ENCODE measurements around the gene MTRFR. TPM values are rescaled to one million over a fixed set of nuclear protein-coding genes. Genes with fewer than 3 reads are reported as not detected.

The MTRFR gene
- total and polyA plus RNA-seq, 2 experiments from 2014 or later: 7.5 to 21.3 TPM

GRCh38 chr12:123223241-123223668 lies 10.0 kb upstream of the MTRFR start:
- Histone ChIP-seq H3K4me2 (ENCODE audit: unreplicated experiment) (no peak overlapping the region), H3K9me2 (ENCODE audit: insufficient read depth) (no peaks in the 10 kb centered on the region), H4K20me1 (ENCODE audit: insufficient read depth) (no peaks in the 10 kb centered on the region), H3K27ac (no peak overlapping the region), H3F3A (ENCODE audit: insufficient read depth) (no peaks in the 10 kb centered on the region), H3K36me3 (ENCODE audit: low read depth) (0 out of 2 replicates have a peak, but pooled peaks cover 8% of the 10 kb centered on the region), H2AFZ (no peak overlapping the region), H3K9ac (no peak overlapping the region), H3K4me3 (no peak overlapping the region), H3K9me3 (ENCODE audit: low read depth) (no peaks in the 10 kb centered on the region), H3K4me1 (ENCODE audit: insufficient read depth) (no peaks in the 10 kb centered on the region), H3K79me2 (ENCODE audit: insufficient read depth) (peaks cover 17% of the 10 kb centered on the region), H3K27me3 (replicated peaks; ENCODE audit: insufficient read depth) (no peaks in the 10 kb centered on the region)
- in situ Hi-C loops (cut with MboI): no loop called here
- TF ChIP-seq EZH2phosphoT487 (IDR thresholded peaks at IDR 0.05; ENCODE audit: insufficient read depth, low read depth): no peak
- no peak for TF ChIP-seq EZH2 (IDR thresholded peaks at IDR 0.05; ENCODE audit: insufficient read depth, poor library complexity, severe bottlenecking)
- DNase-seq: no peak
- WGBS, 2 experiments (ENCODE audit: low coverage in 1 of 2, low lambda C conversion rate in 2 of 2, missing lambda C conversion rate in 2 of 2): 97 to 98% methylated on average over 11 of the region's 11 CpGs

DNA sequence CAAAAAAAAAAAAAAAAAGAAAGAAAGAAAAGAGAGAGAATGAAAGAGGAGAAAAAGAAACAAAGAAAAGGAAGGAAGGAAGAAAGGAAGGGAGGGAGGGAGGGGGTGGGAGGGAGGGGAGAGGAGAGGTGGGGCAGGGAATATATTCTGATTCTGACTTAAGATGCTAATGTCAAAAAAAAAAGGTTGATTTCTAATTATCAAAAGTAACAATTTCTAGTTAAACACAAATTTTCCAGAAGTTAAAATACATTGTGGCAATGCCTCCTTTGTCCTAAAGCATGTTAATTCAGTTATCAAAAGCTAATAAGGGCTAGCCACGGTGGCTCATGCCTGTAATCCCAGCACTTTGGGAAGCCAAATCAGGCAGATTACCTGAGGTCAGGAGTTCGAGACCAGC lies 7.8 kb upstream of the MTRFR start:
- Histone ChIP-seq H4K20me1 (ENCODE audit: insufficient read depth) (no peaks in the 10 kb centered on the region), H3K79me2 (ENCODE audit: insufficient read depth) (peaks cover 39% of the 10 kb centered on the region), H3K9ac (no peak overlapping the region), H3F3A (ENCODE audit: insufficient read depth) (no peaks in the 10 kb centered on the region), H2AFZ (no peak overlapping the region), H3K36me3 (ENCODE audit: low read depth) (0 out of 2 replicates have a peak, but pooled peaks cover 8% of the 10 kb centered on the region), H3K4me2 (ENCODE audit: unreplicated experiment) (no peak overlapping the region), H3K4me3 (no peak overlapping the region), H3K9me2 (ENCODE audit: insufficient read depth) (no peaks in the 10 kb centered on the region), H3K4me1 (ENCODE audit: insufficient read depth) (no peaks in the 10 kb centered on the region), H3K9me3 (ENCODE audit: low read depth) (no peaks in the 10 kb centered on the region), H3K27me3 (replicated peaks; ENCODE audit: insufficient read depth) (no peaks in the 10 kb centered on the region), H3K27ac (no peak overlapping the region)
- WGBS, 2 experiments (ENCODE audit: low coverage in 1 of 2, low lambda C conversion rate in 2 of 2, missing lambda C conversion rate in 2 of 2): 91 to 98% methylated on average over 2 of the region's 2 CpGs
- TF ChIP-seq EZH2phosphoT487 (IDR thresholded peaks at IDR 0.05; ENCODE audit: insufficient read depth, low read depth): no peak
- no peak for TF ChIP-seq EZH2 (IDR thresholded peaks at IDR 0.05; ENCODE audit: insufficient read depth, poor library complexity, severe bottlenecking)
- in situ Hi-C loops (cut with MboI): loop anchor here (25.0 kb wide), 1 partner anchor 363 kb away; no protein-coding TSS in a partner anchor
- no peak for DNase-seq

DNA sequence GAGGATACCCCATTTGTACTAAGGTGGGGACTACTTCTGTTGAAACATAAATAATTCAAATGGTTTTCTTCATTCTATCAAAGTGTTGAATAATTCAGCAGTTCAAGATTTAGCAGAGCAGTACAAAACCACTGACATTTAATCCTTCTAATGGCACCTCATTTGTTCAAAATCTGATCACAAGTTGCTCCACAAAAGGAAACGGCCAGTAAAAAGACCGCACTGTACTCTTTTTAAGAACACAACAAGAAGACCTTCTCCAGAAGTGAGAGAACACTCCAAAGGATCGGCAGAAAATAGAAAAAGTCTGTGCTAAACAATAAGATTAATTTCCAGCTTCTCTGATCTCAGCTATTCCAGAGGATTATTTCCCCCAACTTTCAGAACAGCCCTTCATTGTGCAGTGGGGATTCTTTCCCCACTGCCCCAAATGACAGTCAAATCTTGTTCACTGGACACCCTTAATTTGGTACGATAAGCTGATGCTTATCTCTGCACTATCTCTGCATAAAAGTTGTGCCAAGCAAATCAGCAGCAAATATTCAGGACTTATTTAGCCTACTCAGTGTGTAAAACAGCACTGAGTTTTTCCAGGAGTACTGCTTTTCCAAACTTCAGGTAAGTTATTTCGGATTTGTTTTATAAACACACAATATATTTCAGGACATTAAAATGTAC lies 5.5 kb upstream of the MTRFR start:
- H3K4me1 ChIP-seq (ENCODE audit: insufficient read depth): no peaks in the 10 kb centered on the region
- TF ChIP-seq EZH2phosphoT487 (IDR thresholded peaks at IDR 0.05; ENCODE audit: insufficient read depth, low read depth) (no peak), EZH2 (IDR thresholded peaks at IDR 0.05; ENCODE audit: insufficient read depth, poor library complexity, severe bottlenecking) (no peak)
- H3F3A ChIP-seq (ENCODE audit: insufficient read depth): no peaks in the 10 kb centered on the region
- H3K27me3 ChIP-seq (replicated peaks; ENCODE audit: insufficient read depth): no peaks in the 10 kb centered on the region
- no peak overlapping the region for H3K9ac ChIP-seq
- no peaks in the 10 kb centered on the region for H3K9me2 ChIP-seq (ENCODE audit: insufficient read depth)
- 66% methylated on average over 5 of the region's 5 CpGs for WGBS, 2 experiments (ENCODE audit: low coverage in 1 of 2, low lambda C conversion rate in 2 of 2, missing lambda C conversion rate in 2 of 2)
- H2AFZ ChIP-seq: no peak overlapping the region
- no peak overlapping the region for H3K4me2 ChIP-seq (ENCODE audit: unreplicated experiment)
- no peak overlapping the region for H3K27ac ChIP-seq
- H3K36me3 ChIP-seq (ENCODE audit: low read depth): no peaks in the 10 kb centered on the region
- peaks cover 60% of the 10 kb centered on the region for H3K79me2 ChIP-seq (ENCODE audit: insufficient read depth)
- DNase-seq: no peak
- no peak overlapping the region for H3K4me3 ChIP-seq
- in situ Hi-C loops (cut with MboI): loop anchor here (25.0 kb wide), 1 partner anchor 365 kb away; no protein-coding TSS in a partner anchor
- no peaks in the 10 kb centered on the region for H3K9me3 ChIP-seq (ENCODE audit: low read depth)
- no peaks in the 10 kb centered on the region for H4K20me1 ChIP-seq (ENCODE audit: insufficient read depth)

- Histone ChIP-seq H3K4me2 (ENCODE audit: unreplicated experiment) (no peak overlapping the region), H3F3A (ENCODE audit: insufficient read depth) (no peaks in the 10 kb centered on the region), H3K9ac (no peak overlapping the region), H3K9me3 (ENCODE audit: low read depth) (no peaks in the 10 kb centered on the region), H2AFZ (no peak overlapping the region), H3K4me1 (ENCODE audit: insufficient read depth) (no peaks in the 10 kb centered on the region), H3K79me2 (ENCODE audit: insufficient read depth) (peaks cover 68% of the 10 kb centered on the region), H4K20me1 (ENCODE audit: insufficient read depth) (no peaks in the 10 kb centered on the region), H3K27me3 (replicated peaks; ENCODE audit: insufficient read depth) (no peaks in the 10 kb centered on the region), H3K36me3 (ENCODE audit: low read depth) (no peaks in the 10 kb centered on the region), H3K27ac (no peak overlapping the region), H3K4me3 (no peak overlapping the region), H3K9me2 (ENCODE audit: insufficient read depth) (no peaks in the 10 kb centered on the region)
- in situ Hi-C loops (cut with MboI): loop anchor here (25.0 kb wide), 1 partner anchor 367 kb away; no protein-coding TSS in a partner anchor
- WGBS, 2 experiments (ENCODE audit: low coverage in 1 of 2, low lambda C conversion rate in 2 of 2, missing lambda C conversion rate in 2 of 2): 98 to 100% methylated on average over 3 of the region's 3 CpGs
- TF ChIP-seq EZH2 (IDR thresholded peaks at IDR 0.05; ENCODE audit: insufficient read depth, poor library complexity, severe bottlenecking) (no peak), EZH2phosphoT487 (IDR thresholded peaks at IDR 0.05; ENCODE audit: insufficient read depth, low read depth) (no peak)
- DNase-seq: no peak
Observed at GRCh38 chr12:123229051-123229450, 4.2 kb upstream of the MTRFR start.
